HepG2 (cell line): Measurements from ENCODE around the gene YIF1A. TPM values are rescaled to one million over a fixed set of nuclear protein-coding genes. Genes with fewer than 3 reads are reported as not detected.

Experiments
- BRCA1 ChIP-seq: sonication (generic); formaldehyde crosslinking; IDR thresholded peaks from 2 replicates; pipeline ENCODE4 v1.4.0; 2020; ENCODE audit warnings: missing genetic modification reagents
- EED ChIP-seq: sonication (generic); formaldehyde crosslinking; IDR thresholded peaks from 2 replicates; pipeline ENCODE4 v1.5.0; 2020; ENCODE audit warnings: mild to moderate bottlenecking, missing genetic modification reagents
- GMEB1 ChIP-seq: sonication (generic); formaldehyde crosslinking; IDR thresholded peaks from 2 replicates; pipeline ENCODE4 v1.5.1; 2020; ENCODE audit warnings: missing genetic modification reagents, mild to moderate bottlenecking, borderline replicate concordance
- HOMEZ ChIP-seq: IDR thresholded peaks from 2 replicates; pipeline ENCODE4 v1.6.1; 2016; ENCODE audit warnings: low read depth
- KAT8 ChIP-seq: IDR thresholded peaks from 2 replicates; pipeline ENCODE4 v1.6.1; 2016; ENCODE audit warnings: missing genetic modification reagents, missing compliant biosample characterization
- KDM5A ChIP-seq: fragments of 200-600 bp; sonication (generic); IDR thresholded peaks from 2 replicates; pipeline ENCODE4 v1.7.0; 2018; ENCODE audit warnings: antibody characterized with exemption, mild to moderate bottlenecking, low read length, borderline replicate concordance
- KLF15 ChIP-seq: sonication (generic); formaldehyde crosslinking; IDR thresholded peaks from 2 replicates; pipeline ENCODE4 v1.8.1; 2023; ENCODE audit warnings: borderline replicate concordance, mild to moderate bottlenecking, inconsistent platforms, missing genetic modification reagents, mixed read lengths
- POLR2AphosphoS5 ChIP-seq: IDR thresholded peaks from 2 replicates; pipeline ENCODE4 v1.6.1; 2012; ENCODE audit warnings: low read depth, low read length
- PRDM4 ChIP-seq: sonication (generic); formaldehyde crosslinking; IDR thresholded peaks from 2 replicates; pipeline ENCODE4 v1.9.0; 2021; ENCODE audit warnings: missing genetic modification reagents, borderline replicate concordance
- SNAI1 ChIP-seq: sonication (generic); formaldehyde crosslinking; IDR thresholded peaks from 2 replicates; pipeline ENCODE4 v1.5.0; 2020; ENCODE audit warnings: mild to moderate bottlenecking, missing genetic modification reagents, borderline replicate concordance
- ZBTB42 ChIP-seq: sonication (generic); formaldehyde crosslinking; IDR thresholded peaks from 2 replicates; pipeline ENCODE4 v1.5.0; 2020; ENCODE audit warnings: mild to moderate bottlenecking, missing genetic modification reagents
- ZFP91 ChIP-seq: sonication (generic); formaldehyde crosslinking; IDR thresholded peaks from 2 replicates; pipeline ENCODE4 v1.9.0; 2022; ENCODE audit warnings: missing genetic modification reagents, mild to moderate bottlenecking, borderline replicate concordance
- ZNF136 ChIP-seq: sonication (generic); formaldehyde crosslinking; IDR thresholded peaks from 2 replicates; pipeline ENCODE4 v1.8.1; 2022; ENCODE audit warnings: low read depth, mild to moderate bottlenecking, moderate library complexity, missing genetic modification reagents
- ZNF224 ChIP-seq: sonication (generic); formaldehyde crosslinking; IDR thresholded peaks from 2 replicates; pipeline ENCODE4 v1.5.0; 2020; ENCODE audit warnings: mild to moderate bottlenecking, missing genetic modification reagents
- ZNF225 ChIP-seq: sonication (generic); formaldehyde crosslinking; IDR thresholded peaks from 2 replicates; pipeline ENCODE4 v1.4.0; 2020; ENCODE audit warnings: mild to moderate bottlenecking, missing genetic modification reagents
- ZNF326 ChIP-seq: sonication (generic); formaldehyde crosslinking; IDR thresholded peaks from 2 replicates; pipeline ENCODE4 v1.4.0; 2020; ENCODE audit warnings: missing genetic modification reagents, borderline replicate concordance
- ZNF451 ChIP-seq: sonication (generic); formaldehyde crosslinking; IDR thresholded peaks from 2 replicates; pipeline ENCODE4 v1.5.0; 2020; ENCODE audit warnings: mild to moderate bottlenecking, missing genetic modification reagents
- ZNF512B ChIP-seq: sonication (generic); formaldehyde crosslinking; IDR thresholded peaks from 2 replicates; pipeline ENCODE4 v1.5.1; 2020; ENCODE audit warnings: missing genetic modification reagents, mild to moderate bottlenecking, borderline replicate concordance
- polyA plus RNA-seq, 8 experiments: library from polyadenylated mRNA; depleted of rRNA in 3 of 8; stranded (reverse) in 7 of 8; unstranded in 1 of 8; fragments of >200 nt; fragmentation: Illumina TruSeq in 4 of 8; extraction: Trizol in 4 of 8; gene quantifications; 2 replicates each; pipeline versions ENCODE4 v1.2.1 to v1.2.3, GENCODE V29; 2011 to 2016; ENCODE audit warnings: low read depth in 4 of 8, missing spikeins in 1 of 8, mixed read lengths in 1 of 8; ENCODE audit not compliant: insufficient read depth in 1 of 8
- total RNA-seq, 5 experiments: library from RNA; depleted of rRNA; stranded (reverse); fragments of >200 nt; fragmentation: Illumina TruSeq; extraction: Trizol; gene quantifications; 2 replicates each; pipeline ENCODE4 v1.2.3, GENCODE V29; 2016; ENCODE audit warnings: low read depth in 1 of 5

The YIF1A gene
- total and polyA plus RNA-seq, 2 of the 13 experiments (the other 11 are each of a cell fraction or from before 2014, with no cell fraction given) = 133 to 145 TPM

- TF ChIP-seq ZNF225 (0 out of 2 replicates have a peak, but pooled peaks have one; percentile 26), BRCA1 (CRISPR knock-in tag) (peak; percentile 78; the same call in 1 of the 2 replicates), ZNF224 (CRISPR knock-in tag) (no peak), ZFP91 (CRISPR knock-in tag) (peak; percentile 71; the same call in 1 of the 2 replicates), SNAI1 (CRISPR knock-in tag) (peak; percentile 76; the same call in 1 of the 2 replicates), KDM5A (no peak), EED (CRISPR knock-in tag) (peak; percentile 75), PRDM4 (peak; percentile 49; the same call in 1 of the 2 replicates), ZNF512B (no peak), ZBTB42 (CRISPR knock-in tag) (no peak; the same call in 1 of the 2 replicates), ZNF326 (CRISPR knock-in tag) (no peak), ZNF451 (0 out of 2 replicates have a peak, but pooled peaks have one; percentile 29), ZNF136 (CRISPR knock-in tag) (no peak), GMEB1 (CRISPR knock-in tag) (no peak), KLF15 (no peak), POLR2AphosphoS5 (no peak), KAT8 (CRISPR knock-in tag) (no peak), HOMEZ (no peak)
Measured at GRCh38 chr11:66289548-66290329, 796 bp upstream of the YIF1A start (continued).
